Bronchial epithelial cell (primary cell): Measurements from ENCODE around the gene CA5B. TPM values are rescaled to one million over a fixed set of nuclear protein-coding genes. Genes with fewer than 3 reads are reported as not detected.
"Not testable (repeated sequence)": the region's sequence is repeated elsewhere in the genome, so short reads cannot be mapped to it uniquely, and the experiment has no call there.

Source experiments
- DNase-seq: peaks from one replicate; pipeline ENCODE4 v3.0.0-alpha.2; 2010; ENCODE audit warnings: low read depth
- FAIRE-seq: peaks from 2 replicates; lab custom pipeline; 2011; peaks lifted over from hg19 to GRCh38; lab: Jason Lieb, UNC
- H3K27me3 ChIP-seq: 2 replicates; pipeline ENCODE4 v1.5.1; 2011; ENCODE audit warnings: low read length; ENCODE audit not compliant: control insufficient read depth, insufficient read depth
- H3K36me3 ChIP-seq: 2 replicates; pipeline ENCODE4 v1.5.1; 2011; ENCODE audit warnings: low read length; ENCODE audit not compliant: control insufficient read depth, insufficient read depth
- H3K4me3 ChIP-seq: 2 replicates; pipeline ENCODE4 v1.5.1; 2011; ENCODE audit warnings: mild to moderate bottlenecking, low read depth, low read length, control low read depth
- CTCF ChIP-seq: IDR thresholded peaks from 2 replicates; pipeline ENCODE4 v1.5.1; 2011; ENCODE audit warnings: mild to moderate bottlenecking, moderate library complexity, low read length, control low read depth, inconsistent platforms; ENCODE audit not compliant: insufficient read depth, severe bottlenecking
- total RNA-seq: library from RNA; depleted of rRNA; stranded (reverse); fragments of >200 nt; gene quantifications from 2 replicates; pipeline ENCODE4 v1.2.1, GENCODE V29; 2014

The CA5B gene
- total RNA-seq, 1 donor from 2014 or later = 6.1 TPM

GRCh38 chrX:15724911-15725310 is 13.2 kb upstream of the CA5B start:
- no peaks in the 10 kb centered on the region for H3K36me3 ChIP-seq
- no peaks in the 10 kb centered on the region for H3K27me3 ChIP-seq
- no peak for TF ChIP-seq CTCF
- no peak overlapping the region for H3K4me3 ChIP-seq
- no peak for FAIRE-seq
- no peak for DNase-seq

GRCh38 chrX:15731368-15731767 is 6.7 kb upstream of the CA5B start:
- not testable (repeated sequence) for FAIRE-seq, DNase-seq

GRCh38 chrX:15737190-15737958 is 696 bp upstream of the CA5B start:
- DNase-seq (peak; percentile 58), FAIRE-seq (no peak)
- no peak for TF ChIP-seq CTCF
- no peaks in the 10 kb centered on the region for H3K27me3 ChIP-seq
- no peaks in the 10 kb centered on the region for H3K36me3 ChIP-seq
- H3K4me3 ChIP-seq = peak overlapping the region; percentile 26

More at GRCh38 chrX:15731368-15731767, 6.7 kb upstream of the CA5B start:
- not testable (repeated sequence) for H3K36me3 ChIP-seq, H3K4me3 ChIP-seq, H3K27me3 ChIP-seq

GRCh38 chrX:15739886-15740285 is 1.8 kb downstream of the CA5B start:
- TF ChIP-seq CTCF = no peak
- no peak for DNase-seq
- no peak for FAIRE-seq

GRCh38 chrX:15744181-15744867 is 6.3 kb downstream of the CA5B start:
- Histone ChIP-seq H3K36me3 (no peaks in the 10 kb centered on the region), H3K27me3 (no peaks in the 10 kb centered on the region), H3K4me3 (no peak overlapping the region)
- FAIRE-seq (no peak), DNase-seq (no peak)
- no peak for TF ChIP-seq CTCF

More at GRCh38 chrX:15739886-15740285, 1.8 kb downstream of the CA5B start:
- H3K36me3 ChIP-seq = no peaks in the 10 kb centered on the region
- H3K27me3 ChIP-seq = no peaks in the 10 kb centered on the region
- no peak overlapping the region for H3K4me3 ChIP-seq

- no peak for TF ChIP-seq CTCF
- H3K27me3 ChIP-seq = no peaks in the 10 kb centered on the region
- no peak for FAIRE-seq
- H3K4me3 ChIP-seq = no peak overlapping the region
- no peaks in the 10 kb centered on the region for H3K36me3 ChIP-seq
- DNase-seq = peak; percentile 32
These were observed 7.1 kb downstream of the CA5B start for GRCh38 chrX:15745179-15745578.

GRCh38 chrX:15746651-15747050 is 8.6 kb downstream of the CA5B start:
- not testable (repeated sequence) for H3K4me3 ChIP-seq, DNase-seq, H3K27me3 ChIP-seq, H3K36me3 ChIP-seq, FAIRE-seq
